Prostate gland (tissue), 2 donors: ENCODE data around the gene SLC25A43.

Source experiments
- CTCF ChIP-seq, 4 experiments: fragments of 200-600 bp in 2 of 4; fragments of 450-650 bp in 2 of 4; sonication (generic) in 2 of 4; IDR thresholded peaks; 1 replicate in 3 of 4; 2 replicates in 1 of 4; pipeline ENCODE4 v1.5.1; 2016 to 2019; ENCODE audit warnings: antibody characterized with exemption in 4 of 4, mild to moderate bottlenecking in 2 of 4, moderate library complexity in 2 of 4
- POLR2A ChIP-seq: fragments of 450-650 bp; IDR thresholded peaks from one replicate; pipeline ENCODE4 v1.6.1; 2016; ENCODE audit warnings: antibody characterized with exemption, mild to moderate bottlenecking
- POLR2AphosphoS5 ChIP-seq: sonication (generic); formaldehyde crosslinking; IDR thresholded peaks from one replicate; pipeline ENCODE4 v1.6.1; 2017; ENCODE audit warnings: antibody characterized with exemption

- no peak for TF ChIP-seq CTCF (IDR thresholded peaks at IDR 0.05)
- TF ChIP-seq POLR2AphosphoS5: no peak
- no peak for TF ChIP-seq POLR2A
These were observed 3.5 kb downstream of the SLC25A43 start for GRCh38 chrX:119402588-119402987.
